ENCODE data around the gene GPR108.

The GPR108 gene

GRCh38 chr19:6730941-6731670 lies 6.3 kb downstream of the GPR108 start:
- Histone ChIP-seq H3K4me1 (ENCODE audit: insufficient read depth, low read length, poor library complexity, severe bottlenecking) (peaks cover 8% of the 10 kb centered on the region), H3K4me3 (ENCODE audit: low read length, poor library complexity, severe bottlenecking) (no peak overlapping the region), H3K36me3 (ENCODE audit: insufficient read depth, low read length) (no peaks in the 10 kb centered on the region), H4K20me1 (ENCODE audit: insufficient read depth, low read length, poor library complexity, severe bottlenecking) (peaks cover 1% of the 10 kb centered on the region), H3K9me3 (ENCODE audit: insufficient read depth, low read depth, low read length) (no peaks in the 10 kb centered on the region), H2AFZ (ENCODE audit: low read length) (no peak overlapping the region), H3K79me2 (ENCODE audit: insufficient read depth, low read length) (peaks cover 9% of the 10 kb centered on the region; the same call in 1 of the 2 replicates), H3K27me3 (ENCODE audit: insufficient read depth, low read length, poor library complexity, severe bottlenecking) (no peaks in the 10 kb centered on the region), H3F3A (ENCODE audit: low read depth) (no peaks in the 10 kb centered on the region), H3K4me2 (ENCODE audit: low read depth, low read length, poor library complexity, severe bottlenecking) (no peak overlapping the region), H3K9ac (ENCODE audit: low read depth, low read length, poor library complexity, severe bottlenecking) (no peak overlapping the region), H3K9me2 (replicated peaks; ENCODE audit: low read depth, low read length) (no peaks in the 10 kb centered on the region)
- no peak for TF ChIP-seq CTCF (conservative IDR thresholded peaks at IDR 0.05; ENCODE audit: low read length)
- no peak for TF ChIP-seq EZH2phosphoT487 (IDR thresholded peaks at IDR 0.05; ENCODE audit: borderline replicate concordance)

GRCh38 chr19:6730153-6730804 lies 7.1 kb downstream of the GPR108 start:
- TF ChIP-seq CTCF (conservative IDR thresholded peaks at IDR 0.05; ENCODE audit: low read length) = no peak
- no peak for TF ChIP-seq EZH2phosphoT487 (IDR thresholded peaks at IDR 0.05; ENCODE audit: borderline replicate concordance)
- Histone ChIP-seq H3K9me3 (ENCODE audit: insufficient read depth, low read depth, low read length) (no peaks in the 10 kb centered on the region), H4K20me1 (ENCODE audit: insufficient read depth, low read length, poor library complexity, severe bottlenecking) (no peaks in the 10 kb centered on the region), H3K4me2 (ENCODE audit: low read depth, low read length, poor library complexity, severe bottlenecking) (no peak overlapping the region), H3K4me3 (ENCODE audit: low read length, poor library complexity, severe bottlenecking) (no peak overlapping the region), H3K79me2 (ENCODE audit: insufficient read depth, low read length) (peaks cover under 1% of the 10 kb centered on the region; the same call in 1 of the 2 replicates), H3K4me1 (ENCODE audit: insufficient read depth, low read length, poor library complexity, severe bottlenecking) (no peaks in the 10 kb centered on the region), H3K36me3 (ENCODE audit: insufficient read depth, low read length) (no peaks in the 10 kb centered on the region), H3K9me2 (replicated peaks; ENCODE audit: low read depth, low read length) (no peaks in the 10 kb centered on the region), H3K27me3 (ENCODE audit: insufficient read depth, low read length, poor library complexity, severe bottlenecking) (no peaks in the 10 kb centered on the region), H2AFZ (ENCODE audit: low read length) (no peak overlapping the region), H3K9ac (ENCODE audit: low read depth, low read length, poor library complexity, severe bottlenecking) (no peak overlapping the region), H3F3A (ENCODE audit: low read depth) (no peaks in the 10 kb centered on the region)

GRCh38 chr19:6729573-6730152 lies 7.7 kb downstream of the GPR108 start:
- no peaks in the 10 kb centered on the region for H3K9me2 ChIP-seq (replicated peaks; ENCODE audit: low read depth, low read length)
- H3K79me2 ChIP-seq (ENCODE audit: insufficient read depth, low read length) = no peaks in the 10 kb centered on the region
- H3K4me2 ChIP-seq (ENCODE audit: low read depth, low read length, poor library complexity, severe bottlenecking) = no peak overlapping the region
- no peaks in the 10 kb centered on the region for H4K20me1 ChIP-seq (ENCODE audit: insufficient read depth, low read length, poor library complexity, severe bottlenecking)
- H3K4me3 ChIP-seq (ENCODE audit: low read length, poor library complexity, severe bottlenecking) = no peak overlapping the region
- no peaks in the 10 kb centered on the region for H3K36me3 ChIP-seq (ENCODE audit: insufficient read depth, low read length)
- H3K9ac ChIP-seq (ENCODE audit: low read depth, low read length, poor library complexity, severe bottlenecking) = no peak overlapping the region
- H3K27me3 ChIP-seq (ENCODE audit: insufficient read depth, low read length, poor library complexity, severe bottlenecking) = no peaks in the 10 kb centered on the region
- TF ChIP-seq CTCF (conservative IDR thresholded peaks at IDR 0.05; ENCODE audit: low read length) (no peak), EZH2phosphoT487 (IDR thresholded peaks at IDR 0.05; ENCODE audit: borderline replicate concordance) (no peak)
- H3F3A ChIP-seq (ENCODE audit: low read depth) = no peaks in the 10 kb centered on the region
- no peaks in the 10 kb centered on the region for H3K9me3 ChIP-seq (ENCODE audit: insufficient read depth, low read depth, low read length)
- no peak overlapping the region for H2AFZ ChIP-seq (ENCODE audit: low read length)
- H3K4me1 ChIP-seq (ENCODE audit: insufficient read depth, low read length, poor library complexity, severe bottlenecking) = no peaks in the 10 kb centered on the region
